ENCODE measurements around the gene BTLA. TPM values are rescaled to one million over a fixed set of nuclear protein-coding genes. Genes with fewer than 3 reads are reported as not detected.
"Not testable (repeated sequence)": the region's sequence is repeated elsewhere in the genome, so short reads cannot be mapped to it uniquely, and the experiment has no call there.

Gene BTLA
- total RNA-seq, 1 experiment from 2014 or later, result not detected

- not testable (repeated sequence) for H3K9me2 ChIP-seq (replicated peaks; ENCODE audit: insufficient read depth, low read length); H3K79me2 ChIP-seq (ENCODE audit: low read length); H3K4me3 ChIP-seq (ENCODE audit: low read length); H3K4me2 ChIP-seq (ENCODE audit: low read depth, low read length, poor library complexity, severe bottlenecking); DNase-seq; H4K20me1 ChIP-seq (ENCODE audit: insufficient read depth, low read depth, low read length); H3K27me3 ChIP-seq (ENCODE audit: low read length); H3K36me3 ChIP-seq (ENCODE audit: insufficient read depth, low read length); H3K9me3 ChIP-seq (ENCODE audit: low read length); H3K27ac ChIP-seq (ENCODE audit: low read length); H3K9ac ChIP-seq (ENCODE audit: low read length); H2AFZ ChIP-seq (ENCODE audit: low read length); H3K4me1 ChIP-seq (ENCODE audit: low read length)
Observed at GRCh38 chr3:112518970-112519369, 19.7 kb upstream of the BTLA start.

GRCh38 chr3:112514527-112515128, 15.4 kb upstream of the BTLA start:
- DNase-seq, result no peak
- Histone ChIP-seq H4K20me1 (ENCODE audit: insufficient read depth, low read depth, low read length) (no peaks in the 10 kb centered on the region), H2AFZ (ENCODE audit: low read length) (no peak overlapping the region), H3K9me2 (replicated peaks; ENCODE audit: insufficient read depth, low read length) (no peaks in the 10 kb centered on the region), H3K79me2 (ENCODE audit: low read length) (no peaks in the 10 kb centered on the region), H3K9ac (ENCODE audit: low read length) (no peak overlapping the region), H3K36me3 (ENCODE audit: insufficient read depth, low read length) (no peaks in the 10 kb centered on the region), H3K27me3 (ENCODE audit: low read length) (no peaks in the 10 kb centered on the region), H3K4me3 (ENCODE audit: low read length) (no peak overlapping the region), H3K4me1 (ENCODE audit: low read length) (no peaks in the 10 kb centered on the region), H3K4me2 (ENCODE audit: low read depth, low read length, poor library complexity, severe bottlenecking) (no peak overlapping the region), H3K9me3 (ENCODE audit: low read length) (no peaks in the 10 kb centered on the region), H3K27ac (ENCODE audit: low read length) (no peak overlapping the region)

GRCh38 chr3:112512320-112512719, 13.0 kb upstream of the BTLA start:
- Histone ChIP-seq H3K4me3 (ENCODE audit: low read length) (no peak overlapping the region), H3K27ac (ENCODE audit: low read length) (no peak overlapping the region), H3K4me2 (ENCODE audit: low read depth, low read length, poor library complexity, severe bottlenecking) (no peak overlapping the region), H3K4me1 (ENCODE audit: low read length) (peaks cover 3% of the 10 kb centered on the region; the same call in 1 of the 2 replicates), H3K36me3 (ENCODE audit: insufficient read depth, low read length) (no peaks in the 10 kb centered on the region), H3K9me3 (ENCODE audit: low read length) (no peaks in the 10 kb centered on the region), H3K79me2 (ENCODE audit: low read length) (no peaks in the 10 kb centered on the region), H3K27me3 (ENCODE audit: low read length) (no peaks in the 10 kb centered on the region), H4K20me1 (ENCODE audit: insufficient read depth, low read depth, low read length) (no peaks in the 10 kb centered on the region), H3K9me2 (replicated peaks; ENCODE audit: insufficient read depth, low read length) (no peaks in the 10 kb centered on the region), H2AFZ (ENCODE audit: low read length) (no peak overlapping the region), H3K9ac (ENCODE audit: low read length) (no peak overlapping the region)
- DNase-seq, result no peak

- Histone ChIP-seq H3K4me3 (ENCODE audit: low read length) (no peak overlapping the region), H3K9ac (ENCODE audit: low read length) (no peak overlapping the region), H2AFZ (ENCODE audit: low read length) (no peak overlapping the region), H4K20me1 (ENCODE audit: insufficient read depth, low read depth, low read length) (no peaks in the 10 kb centered on the region), H3K79me2 (ENCODE audit: low read length) (no peaks in the 10 kb centered on the region), H3K36me3 (ENCODE audit: insufficient read depth, low read length) (no peaks in the 10 kb centered on the region), H3K27ac (ENCODE audit: low read length) (no peak overlapping the region), H3K4me1 (ENCODE audit: low read length) (peaks cover 3% of the 10 kb centered on the region; the same call in 1 of the 2 replicates), H3K9me2 (replicated peaks; ENCODE audit: insufficient read depth, low read length) (no peaks in the 10 kb centered on the region), H3K4me2 (ENCODE audit: low read depth, low read length, poor library complexity, severe bottlenecking) (no peak overlapping the region), H3K27me3 (ENCODE audit: low read length) (no peaks in the 10 kb centered on the region), H3K9me3 (ENCODE audit: low read length) (no peaks in the 10 kb centered on the region)
- DNase-seq, result no peak
Observed at GRCh38 chr3:112508860-112509259, 9.6 kb upstream of the BTLA start.

- Histone ChIP-seq H3K4me3 (ENCODE audit: low read length) (no peak overlapping the region), H3K4me1 (ENCODE audit: low read length) (peaks cover 3% of the 10 kb centered on the region; the same call in 1 of the 2 replicates), H3K27me3 (ENCODE audit: low read length) (no peaks in the 10 kb centered on the region), H3K4me2 (ENCODE audit: low read depth, low read length, poor library complexity, severe bottlenecking) (no peak overlapping the region), H3K9me2 (replicated peaks; ENCODE audit: insufficient read depth, low read length) (no peaks in the 10 kb centered on the region), H4K20me1 (ENCODE audit: insufficient read depth, low read depth, low read length) (no peaks in the 10 kb centered on the region), H2AFZ (ENCODE audit: low read length) (no peak overlapping the region), H3K27ac (ENCODE audit: low read length) (no peak overlapping the region), H3K9ac (ENCODE audit: low read length) (no peak overlapping the region), H3K36me3 (ENCODE audit: insufficient read depth, low read length) (no peaks in the 10 kb centered on the region), H3K9me3 (ENCODE audit: low read length) (no peaks in the 10 kb centered on the region), H3K79me2 (ENCODE audit: low read length) (no peaks in the 10 kb centered on the region)
- no peak for DNase-seq
Observed at GRCh38 chr3:112508261-112508660, 9.0 kb upstream of the BTLA start.

GRCh38 chr3:112505907-112506306, 6.6 kb upstream of the BTLA start:
- Histone ChIP-seq H3K4me2 (ENCODE audit: low read depth, low read length, poor library complexity, severe bottlenecking) (no peak overlapping the region), H2AFZ (ENCODE audit: low read length) (no peak overlapping the region)

GRCh38 chr3:112504123-112504522, 4.9 kb upstream of the BTLA start:
- Histone ChIP-seq H3K9ac (ENCODE audit: low read length) (no peak overlapping the region), H3K9me2 (replicated peaks; ENCODE audit: insufficient read depth, low read length) (no peaks in the 10 kb centered on the region), H3K27ac (ENCODE audit: low read length) (no peak overlapping the region), H4K20me1 (ENCODE audit: insufficient read depth, low read depth, low read length) (no peaks in the 10 kb centered on the region), H3K4me1 (ENCODE audit: low read length) (peaks cover 3% of the 10 kb centered on the region; the same call in 1 of the 2 replicates), H3K4me2 (ENCODE audit: low read depth, low read length, poor library complexity, severe bottlenecking) (no peak overlapping the region), H2AFZ (ENCODE audit: low read length) (no peak overlapping the region), H3K27me3 (ENCODE audit: low read length) (no peaks in the 10 kb centered on the region), H3K79me2 (ENCODE audit: low read length) (no peaks in the 10 kb centered on the region), H3K4me3 (ENCODE audit: low read length) (no peak overlapping the region), H3K9me3 (ENCODE audit: low read length) (no peaks in the 10 kb centered on the region), H3K36me3 (ENCODE audit: insufficient read depth, low read length) (no peaks in the 10 kb centered on the region)
- no peak for DNase-seq

More at GRCh38 chr3:112505907-112506306, 6.6 kb upstream of the BTLA start:
- Histone ChIP-seq H3K27ac (ENCODE audit: low read length) (no peak overlapping the region), H3K4me1 (ENCODE audit: low read length) (peaks cover 3% of the 10 kb centered on the region; the same call in 1 of the 2 replicates), H4K20me1 (ENCODE audit: insufficient read depth, low read depth, low read length) (no peaks in the 10 kb centered on the region), H3K36me3 (ENCODE audit: insufficient read depth, low read length) (no peaks in the 10 kb centered on the region), H3K9ac (ENCODE audit: low read length) (no peak overlapping the region), H3K79me2 (ENCODE audit: low read length) (no peaks in the 10 kb centered on the region), H3K9me3 (ENCODE audit: low read length) (no peaks in the 10 kb centered on the region), H3K27me3 (ENCODE audit: low read length) (no peaks in the 10 kb centered on the region), H3K9me2 (replicated peaks; ENCODE audit: insufficient read depth, low read length) (no peaks in the 10 kb centered on the region), H3K4me3 (ENCODE audit: low read length) (no peak overlapping the region)
- DNase-seq, result no peak

GRCh38 chr3:112503304-112503972, 4.2 kb upstream of the BTLA start:
- H3K4me3 ChIP-seq (ENCODE audit: low read length), result no peak overlapping the region

More at GRCh38 chr3:112503304-112503972, 4.2 kb upstream of the BTLA start:
- Histone ChIP-seq H3K27ac (ENCODE audit: low read length) (no peak overlapping the region), H3K4me2 (ENCODE audit: low read depth, low read length, poor library complexity, severe bottlenecking) (no peak overlapping the region), H2AFZ (ENCODE audit: low read length) (no peak overlapping the region), H3K27me3 (ENCODE audit: low read length) (no peaks in the 10 kb centered on the region), H3K4me1 (ENCODE audit: low read length) (no peaks in the 10 kb centered on the region), H3K9me2 (replicated peaks; ENCODE audit: insufficient read depth, low read length) (no peaks in the 10 kb centered on the region), H3K36me3 (ENCODE audit: insufficient read depth, low read length) (no peaks in the 10 kb centered on the region), H3K79me2 (ENCODE audit: low read length) (no peaks in the 10 kb centered on the region), H3K9me3 (ENCODE audit: low read length) (no peaks in the 10 kb centered on the region), H3K9ac (ENCODE audit: low read length) (no peak overlapping the region), H4K20me1 (ENCODE audit: insufficient read depth, low read depth, low read length) (no peaks in the 10 kb centered on the region)
- DNase-seq, result no peak
